IPS DF 4.7 (cell line): ENCODE measurements around the gene ISYNA1.

Experiments
- DNase-seq: peaks from one replicate; pipeline ENCODE4 v3.0.0-alpha.2; 2013; ENCODE audit warnings: low spot score; ENCODE audit errors: extremely low read depth

Gene ISYNA1

DNA sequence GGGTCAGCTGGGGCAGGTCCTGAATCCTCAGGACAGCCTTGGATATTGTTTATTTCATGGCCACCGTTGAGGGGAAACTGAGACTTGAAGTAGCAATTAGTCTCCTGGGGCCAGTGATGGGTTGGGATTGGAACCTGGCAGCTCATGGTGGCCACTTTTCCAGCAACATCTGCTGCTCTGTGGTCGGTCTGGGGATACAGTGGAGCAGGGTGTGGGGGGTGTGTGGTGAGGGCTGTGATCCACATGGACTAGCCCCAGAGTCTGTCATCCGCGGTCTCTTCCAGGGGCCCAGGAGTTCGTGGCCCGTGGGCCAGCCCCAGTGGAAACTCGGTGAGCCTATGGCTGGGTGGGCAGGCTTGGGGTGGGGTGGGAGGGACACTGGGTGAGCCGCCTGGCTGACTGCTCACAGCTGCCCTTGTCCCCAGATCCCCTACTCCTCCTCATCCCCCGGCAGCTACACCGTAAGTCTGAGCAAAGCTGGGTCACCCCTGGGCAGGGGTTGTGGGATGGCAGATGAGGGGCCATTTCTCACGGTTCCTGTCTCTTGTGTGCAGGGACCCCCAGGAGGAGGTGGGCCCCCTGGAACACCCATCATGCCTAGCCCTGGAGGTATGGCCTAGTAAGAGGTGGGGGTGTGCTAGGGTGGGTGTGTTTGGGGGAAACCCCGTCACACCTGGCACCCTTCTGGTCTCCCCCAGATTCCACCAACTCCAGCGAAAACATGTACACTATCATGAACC, 5.5 kb downstream of the ISYNA1 start:
- DNase-seq: no peak

GRCh38 chr19:18431351-18432197, 6.4 kb downstream of the ISYNA1 start:
- no peak for DNase-seq

DNA sequence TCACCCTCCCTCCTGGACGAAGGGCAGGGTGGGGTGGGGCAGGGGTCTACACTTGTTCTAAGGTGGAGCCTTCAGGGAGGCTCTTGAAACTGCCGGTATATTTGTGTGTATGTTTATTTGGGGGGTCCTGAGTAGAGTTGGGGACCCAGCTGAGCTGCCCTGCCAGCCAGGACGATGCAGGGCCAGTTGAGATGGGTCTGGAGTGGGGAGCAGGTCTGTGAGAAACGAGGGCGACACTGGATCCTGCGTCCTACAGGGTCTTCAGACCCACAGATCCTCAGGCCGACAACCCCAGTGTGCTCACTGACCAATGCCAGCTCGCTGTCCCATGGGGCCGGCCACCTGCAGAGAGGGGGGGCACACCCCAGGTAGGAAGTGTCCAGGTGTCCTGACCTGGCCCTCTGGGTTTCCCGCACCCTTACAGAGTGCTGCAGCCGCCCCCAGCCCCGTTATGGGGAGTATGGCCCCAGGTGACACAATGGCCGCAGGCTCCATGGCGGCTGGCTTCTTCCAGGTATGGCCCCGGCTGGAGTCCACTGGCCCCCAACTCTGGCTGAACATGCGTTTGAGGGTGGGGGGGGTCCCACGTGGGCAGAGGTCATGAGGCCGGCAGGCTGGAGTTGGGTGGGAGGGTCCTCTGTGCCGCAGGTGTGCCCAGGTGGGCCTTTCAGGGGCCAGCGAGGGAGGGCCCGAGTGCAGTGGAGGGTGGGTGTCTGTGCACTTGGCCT, 7.4 kb downstream of the ISYNA1 start:
- DNase-seq: no peak

GRCh38 chr19:18429717-18430416, 8.1 kb downstream of the ISYNA1 start:
- no peak for DNase-seq

- no peak for DNase-seq
These were observed 8.9 kb downstream of the ISYNA1 start for GRCh38 chr19:18428787-18429674.

- DNase-seq: no peak
These were observed 9.7 kb downstream of the ISYNA1 start for GRCh38 chr19:18428173-18428786.

- DNase-seq: no peak
These were observed 10.2 kb downstream of the ISYNA1 start for GRCh38 chr19:18427743-18428113.

DNA sequence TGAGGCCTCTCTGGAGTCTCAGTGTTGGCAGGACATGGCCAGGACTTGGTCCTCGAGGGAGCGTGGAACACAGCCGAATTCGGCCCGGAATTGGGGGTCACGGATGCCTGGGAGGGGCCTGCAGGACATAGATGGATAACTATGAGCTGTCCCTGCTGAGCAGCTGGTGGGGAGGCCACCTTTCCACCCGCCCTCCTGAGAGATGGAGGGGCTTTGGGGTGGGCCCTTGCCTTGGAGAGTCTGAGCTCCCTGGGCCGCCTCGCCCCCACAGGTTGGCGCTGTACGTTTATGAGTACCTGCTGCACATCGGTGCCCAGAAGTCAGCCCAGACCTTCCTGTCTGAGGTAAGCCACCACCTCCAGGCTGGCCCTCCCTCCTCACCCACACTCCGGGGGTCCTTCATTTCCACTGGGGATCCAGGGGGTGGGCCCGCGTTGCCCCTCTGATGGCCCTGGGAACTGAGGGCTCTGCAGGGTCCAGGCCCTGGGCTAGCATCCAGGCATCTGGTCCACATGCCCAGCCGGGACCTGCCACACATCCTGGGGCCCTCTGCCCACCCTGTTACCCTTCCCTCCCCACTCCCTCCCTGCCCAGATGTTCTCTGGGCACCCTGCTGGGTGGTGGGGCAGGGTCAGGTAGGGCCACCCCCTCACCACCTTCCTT, 10.7 kb downstream of the ISYNA1 start:
- DNase-seq: no peak

DNA sequence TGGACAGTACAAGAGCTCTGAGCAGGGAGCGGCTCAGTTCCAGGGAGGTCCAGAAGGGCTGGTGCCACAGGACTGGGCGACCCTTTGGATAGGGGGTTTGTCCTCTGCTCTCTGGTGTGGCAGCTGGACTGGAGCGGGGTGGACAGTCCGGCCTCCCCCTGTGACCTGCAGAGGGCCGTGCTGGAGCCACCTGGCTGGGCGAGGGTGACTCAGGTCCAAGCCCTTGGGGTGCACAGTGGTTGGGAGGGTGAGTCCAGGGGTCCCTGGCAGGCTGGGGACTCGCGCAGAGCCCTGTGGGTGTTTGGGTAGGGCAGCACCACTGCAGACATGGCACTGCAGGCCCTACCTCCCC, 11.5 kb downstream of the ISYNA1 start:
- DNase-seq: no peak

DNA sequence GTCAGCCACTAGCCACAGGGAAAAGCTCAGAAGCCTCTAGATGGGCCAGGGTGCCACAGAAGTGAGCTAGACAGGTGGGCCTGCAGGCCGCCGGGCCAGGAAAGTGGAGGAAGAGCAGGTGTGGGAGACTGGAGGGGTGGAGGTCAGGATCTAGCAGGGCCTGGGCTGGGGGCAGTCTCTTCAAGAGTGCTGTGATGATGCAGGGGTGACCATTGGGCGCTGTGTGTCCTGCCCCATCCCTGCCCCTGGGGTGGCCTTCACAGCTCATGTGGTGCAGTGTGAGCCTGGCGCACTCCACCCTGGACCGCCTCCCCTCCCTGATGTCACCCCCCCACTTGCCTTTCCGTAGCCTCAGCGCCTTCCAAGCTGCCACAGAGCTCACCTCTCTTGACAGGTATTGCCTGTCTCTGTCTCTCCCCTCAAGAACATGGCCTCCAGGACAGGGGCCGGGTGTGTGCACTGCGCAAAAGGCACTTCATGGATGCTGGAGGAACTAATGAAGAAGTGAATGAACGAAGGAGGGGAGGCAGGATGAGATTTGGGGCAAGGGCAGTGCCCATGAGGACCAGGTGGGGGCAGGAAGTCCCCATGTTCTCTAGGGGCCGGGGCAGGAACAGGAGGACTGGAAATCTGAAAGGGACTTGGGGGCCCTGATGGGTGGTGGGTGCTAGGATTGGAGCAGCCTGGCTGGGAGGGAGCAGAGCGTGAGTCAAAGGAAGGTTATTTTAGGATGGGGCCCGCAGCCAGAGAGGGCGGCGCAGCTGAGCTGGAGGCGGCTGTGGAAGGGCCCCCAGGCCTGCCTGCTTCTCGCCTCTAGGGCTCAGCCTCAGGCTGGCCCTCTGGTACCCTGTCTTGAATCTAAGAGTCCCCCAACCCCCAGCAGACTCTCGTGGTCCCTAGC, 12.2 kb downstream of the ISYNA1 start:
- no peak for DNase-seq

DNA sequence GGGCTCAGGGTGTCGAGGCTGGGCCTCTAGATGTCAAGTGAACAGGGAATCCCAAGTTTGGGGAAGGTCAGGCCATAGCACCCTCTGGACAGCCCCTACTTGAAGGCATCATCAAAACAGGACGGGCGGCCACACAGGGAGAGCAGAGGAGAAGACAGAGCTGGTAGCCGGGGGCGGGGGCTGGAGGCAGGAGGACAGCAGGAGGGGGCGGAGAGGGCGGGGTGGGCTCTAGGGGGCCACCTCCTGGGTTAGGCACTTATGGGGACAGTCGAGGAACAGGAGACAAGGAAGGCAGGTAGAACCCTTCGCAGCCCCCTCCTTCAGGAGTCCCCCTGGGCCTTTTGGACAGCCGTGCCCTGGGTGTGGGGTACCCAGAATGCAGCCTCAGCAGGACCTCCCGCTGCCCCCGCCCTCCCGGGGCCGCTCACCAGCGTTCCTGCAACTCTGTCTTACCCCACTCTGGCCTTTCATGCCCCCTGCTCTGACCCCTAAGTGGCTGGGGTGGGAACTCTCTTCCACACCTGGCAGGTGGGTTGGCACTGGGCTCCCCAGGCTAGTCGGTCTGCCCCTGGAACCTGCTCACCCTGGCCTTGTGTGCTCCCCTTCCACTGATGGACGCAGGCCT, 12.9 kb downstream of the ISYNA1 start:
- DNase-seq: no peak

GRCh38 chr19:18424122-18424889, 13.6 kb downstream of the ISYNA1 start:
- no peak for DNase-seq

GRCh38 chr19:18423258-18424020, 14.5 kb downstream of the ISYNA1 start:
- no peak for DNase-seq

DNA sequence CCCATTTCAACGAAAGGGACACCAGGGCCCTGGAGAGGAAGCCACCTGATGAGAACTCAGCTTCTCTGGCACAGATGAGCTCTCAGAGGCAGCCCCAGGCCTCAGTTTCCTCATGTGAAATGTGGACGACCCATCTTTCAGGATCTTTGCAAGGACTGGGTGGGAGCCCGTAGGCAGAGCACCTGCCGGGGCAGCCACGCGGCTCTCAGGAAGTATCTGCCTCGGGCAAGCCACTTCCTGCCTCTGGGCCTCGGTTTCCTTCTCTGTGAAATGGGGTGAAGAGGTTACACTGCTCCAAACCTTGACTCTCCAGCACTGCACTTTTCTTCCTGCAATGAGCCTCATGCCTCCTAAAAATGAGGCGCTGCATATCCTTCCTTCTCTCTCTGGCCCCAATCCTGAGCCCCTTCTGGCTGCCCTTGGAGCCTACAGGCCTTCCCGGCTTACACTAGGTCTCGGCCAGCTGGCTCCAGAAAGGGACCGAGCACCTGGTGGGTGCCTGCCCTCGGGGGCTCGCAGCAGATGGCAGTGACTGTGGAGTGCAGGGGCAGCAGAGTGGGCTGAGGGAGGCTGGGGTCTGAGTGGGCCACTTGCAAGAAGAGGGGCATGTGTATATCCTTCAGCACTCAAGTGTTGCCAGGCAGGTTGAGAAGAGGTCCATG, 15.3 kb downstream of the ISYNA1 start:
- no peak for DNase-seq

DNA sequence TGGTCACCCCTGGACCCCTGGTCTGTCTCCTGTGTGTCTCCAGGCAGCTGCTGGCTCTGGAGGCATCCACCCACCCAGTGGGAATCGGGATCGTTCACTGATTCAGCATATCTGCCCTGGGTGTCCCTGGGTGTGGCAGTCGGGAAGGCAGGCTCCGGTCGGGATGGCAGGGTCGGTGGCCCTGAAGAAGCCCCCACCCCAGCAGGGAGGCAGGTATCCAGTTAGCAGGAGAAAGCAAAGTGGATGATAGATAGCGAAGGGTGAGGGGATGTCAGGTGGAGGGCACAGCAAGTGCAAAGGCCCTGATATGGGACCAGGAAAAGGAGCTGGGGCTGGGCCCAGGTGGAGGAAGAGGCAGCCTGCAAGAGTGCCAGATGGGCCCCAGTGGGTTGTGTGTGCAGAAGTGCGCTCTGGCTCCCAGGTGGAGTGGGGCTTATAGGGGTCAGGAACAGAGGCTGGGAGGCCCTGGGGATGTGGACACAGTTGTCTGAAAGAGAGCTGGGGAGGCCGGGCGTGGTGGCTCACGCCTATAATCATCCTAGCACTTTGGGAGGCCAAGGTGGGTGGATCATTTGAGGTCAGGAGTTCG, 16.5 kb downstream of the ISYNA1 start:
- no peak for DNase-seq

DNA sequence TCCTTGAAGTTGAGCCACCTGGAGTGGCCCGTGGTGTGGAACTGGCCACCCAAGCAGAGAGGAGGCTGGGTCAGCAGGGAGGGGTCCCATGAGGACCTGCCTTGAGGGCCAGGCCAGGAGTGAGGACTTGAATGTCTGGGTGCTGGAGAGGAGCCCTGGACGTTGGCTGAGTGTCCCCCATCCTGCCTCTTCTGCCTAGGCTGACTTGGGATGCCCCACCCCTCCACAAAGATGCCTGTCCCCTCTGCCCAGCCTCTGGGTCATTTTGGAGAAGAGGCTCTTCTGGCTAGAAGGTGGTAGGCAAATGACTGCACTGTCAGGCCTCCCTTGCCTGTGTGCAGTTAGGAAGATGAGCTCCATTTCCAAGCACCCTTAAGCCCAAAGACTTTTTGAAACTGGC, 17.0 kb downstream of the ISYNA1 start:
- DNase-seq: no peak
